Kidney (tissue), 14 donors: ENCODE data around the gene SLC26A3. TPM values are rescaled to one million over a fixed set of nuclear protein-coding genes. Genes with fewer than 3 reads are reported as not detected.
A peak's percentile ranks its signal among the peaks of the same experiment; 100 is the strongest.

Source experiments
- DNase-seq, 5 donors: peaks; one replicate each; pipeline ENCODE4 v3.0.0-alpha.2; 2013 to 2020
- FAIRE-seq: peaks from 2 replicates; lab custom pipeline; 2012; peaks lifted over from hg19 to GRCh38; lab: Jason Lieb, UNC
- H3K27ac ChIP-seq, 2 donors: one replicate each; pipeline ENCODE4 v1.7.0; 2013; ENCODE audit warnings: low read depth in 2 of 2, low read length in 2 of 2, inconsistent platforms in 1 of 2
- H3K27me3 ChIP-seq: one replicate; pipeline ENCODE4 v1.7.1; 2013; ENCODE audit warnings: low read length, inconsistent platforms; ENCODE audit not compliant: control insufficient read depth, insufficient read depth
- H3K36me3 ChIP-seq, 3 donors: one replicate each; pipeline versions ENCODE4 v1.7.0 to v1.7.1; 2013; ENCODE audit warnings: low read length in 3 of 3, control low read depth in 1 of 3, inconsistent platforms in 1 of 3; ENCODE audit not compliant: insufficient read depth in 3 of 3, control insufficient read depth in 2 of 3
- H3K4me1 ChIP-seq, 3 donors: one replicate each; pipeline versions ENCODE4 v1.7.0 to v1.7.1; 2013; ENCODE audit warnings: low read length in 3 of 3, inconsistent platforms in 1 of 3, low read depth in 1 of 3; ENCODE audit not compliant: control insufficient read depth in 2 of 3, insufficient read depth in 2 of 3
- H3K4me3 ChIP-seq, 3 donors: one replicate each; pipeline versions ENCODE4 v1.7.0 to v1.8.1; 2013; ENCODE audit warnings: low read length in 3 of 3, control low read depth in 1 of 3, inconsistent platforms in 1 of 3
- H3K9ac ChIP-seq, 3 donors: one replicate each; pipeline versions ENCODE4 v1.7.0 to v1.7.1; 2013; ENCODE audit warnings: low read length in 3 of 3, control low read depth in 1 of 3, inconsistent platforms in 1 of 3
- H3K9me3 ChIP-seq, 3 donors: one replicate each; pipeline versions ENCODE4 v1.7.0 to v1.7.1; 2013; ENCODE audit warnings: low read length in 3 of 3, control low read depth in 1 of 3, inconsistent platforms in 1 of 3; ENCODE audit not compliant: control insufficient read depth in 2 of 3, insufficient read depth in 1 of 3
- CTCF ChIP-seq: IDR thresholded peaks from 3 replicates; pipeline ENCODE4 v1.5.1; 2012; ENCODE audit warnings: mild to moderate bottlenecking, moderate library complexity, borderline replicate concordance; ENCODE audit not compliant: insufficient read depth; ENCODE audit errors: extremely low read depth
- intact Hi-C: fragments of 100-400 bp; cut with DNase I; formaldehyde crosslinking; loops from one replicate; pipeline ENCODE4 v1.11.1; 2022
- polyA plus RNA-seq: library from polyadenylated mRNA; stranded (reverse); fragments of 350-450 nt; fragmentation: Illumina TruSeq; extraction: RNeasy Lipid Tissue Mini Kit (QIAGEN cat#74804); gene quantifications from one replicate; pipeline ENCODE4 v1.2.3, GENCODE V29; 2014; ENCODE audit warnings: low read depth, low replicate concordance; ENCODE audit not compliant: insufficient read depth
- total RNA-seq: library from RNA; stranded (reverse); fragmentation: NEBNext Ultra II Directional; extraction: Animal tissue kit (Norgen Biotek cat#: 25700); gene quantifications from one replicate; pipeline ENCODE4 v1.2.1, GENCODE V29; 2021
- donor health status: control.
- donor health status: control.
- donor health status: control.
- donor health status: control.
- donor health status: control.
- donor health status: DM: yes; HTN: yes; CAD: no.
- donor health status: Normal renal cell carcinoma (clear cell type).

SLC26A3 gene
- total and polyA plus RNA-seq, 2 donors from 2014 or later, result 0.25 to 0.32 TPM

GRCh38 chr7:107744345-107744750, 58.7 kb downstream of the SLC26A3 start:
- peak overlapping the region; percentile 98 to 99 for H3K27ac ChIP-seq
- H3K9ac ChIP-seq, result peak overlapping the region; percentile 61 to 94 (median 70)
- intact Hi-C loops, result loop anchor here (10.0 kb wide), 1 partner anchor 130 kb away; no protein-coding TSS in a partner anchor
- DNase-seq, result no peak
- H3K4me3 ChIP-seq, result peak overlapping the region; percentile 85 to 86 (median 86)
- no peaks in the 10 kb centered on the region for H3K27me3 ChIP-seq
- H3K4me1 ChIP-seq, result peaks cover 7 to 17% (median 9%) of the 10 kb centered on the region in 3 donors
- no peak for TF ChIP-seq CTCF
- FAIRE-seq, result no peak
- no peaks in the 10 kb centered on the region for H3K9me3 ChIP-seq
- no peaks in the 10 kb centered on the region for H3K36me3 ChIP-seq

- Histone ChIP-seq H3K9ac (peak within 1 kb of the TSS; percentile 61 to 94 (median 77)), H3K4me3 (peak within 1 kb of the TSS; percentile 85 to 86 (median 86)), H3K36me3 (no peaks in the 10 kb centered on the region), H3K27ac (peak within 1 kb of the TSS; percentile 98 to 99), H3K27me3 (no peaks in the 10 kb centered on the region), H3K4me1 (peaks cover 7 to 17% (median 9%) of the 10 kb centered on the region in 3 donors), H3K9me3 (no peaks in the 10 kb centered on the region)
- DNase-seq (peak; percentile 97 to 99 (median 98)), FAIRE-seq (no peak)
- intact Hi-C loops, result loop anchor here (10.0 kb wide), 1 partner anchor 131 kb away; no protein-coding TSS in a partner anchor
- peak; percentile 76 for TF ChIP-seq CTCF
Measured at GRCh38 chr7:107743567-107744344, 59.3 kb downstream of the SLC26A3 start, which contains the start of gene CBLL1. Gene CBLL1 (plus strand): TSS chr7:107744142. CDS start chr7:107744164, 22 bp downstream.

- peaks cover 7 to 17% (median 9%) of the 10 kb centered on the region in 3 donors for H3K4me1 ChIP-seq
- no peaks in the 10 kb centered on the region for H3K36me3 ChIP-seq
- FAIRE-seq, result no peak
- TF ChIP-seq CTCF, result no peak
- H3K27me3 ChIP-seq, result no peaks in the 10 kb centered on the region
- DNase-seq, result peak in 2 of 5 donors; percentile 82 to 84
- H3K9ac ChIP-seq, result peak overlapping the region; percentile 61 to 82 (median 77)
- intact Hi-C loops, result loop anchor here (10.0 kb wide), 1 partner anchor 132 kb away; no protein-coding TSS in a partner anchor
- H3K4me3 ChIP-seq, result peak overlapping the region; percentile 85 to 86 (median 86)
- peak overlapping the region; percentile 98 to 99 for H3K27ac ChIP-seq
- H3K9me3 ChIP-seq, result no peaks in the 10 kb centered on the region
Measured at GRCh38 chr7:107742678-107743566, 60.1 kb downstream of the SLC26A3 start.
